Measurements from ENCODE around the gene TBX6. TPM values are rescaled to one million over a fixed set of nuclear protein-coding genes. Genes with fewer than 3 reads are reported as not detected.

Gene TBX6
- total and polyA plus RNA-seq, 2 donors (not counting 3 experiments of a cell fraction or from before 2014, with no cell fraction given): 0.40 to 0.60 TPM

- no peak overlapping the region for H3K4me3 ChIP-seq (replicated peaks in 1 of 3; ENCODE audit: insufficient read depth in 1 of 3, low read depth in 1 of 3, low read length in 3 of 3)
- H3K9me1 ChIP-seq (replicated peaks; ENCODE audit: control insufficient read depth, extremely low read depth, insufficient read depth, low read length): no peaks in the 10 kb centered on the region
- H2AFZ ChIP-seq (ENCODE audit: low read depth, low read length): no peak overlapping the region
- no peaks in the 10 kb centered on the region for H3K4me1 ChIP-seq (ENCODE audit: control insufficient read depth, extremely low read depth, insufficient read depth, low read length)
- H3K27ac ChIP-seq (ENCODE audit: insufficient read depth, low read depth, low read length): no peak overlapping the region
- H3K36me3 ChIP-seq (ENCODE audit: control insufficient read depth in 2 of 2, extremely low read depth in 1 of 2, insufficient read depth in 2 of 2, low read length in 2 of 2): peaks cover 16 to 52% of the 10 kb centered on the region in 2 experiments
- H3K79me2 ChIP-seq (ENCODE audit: control insufficient read depth, insufficient read depth, low read length): no peaks in the 10 kb centered on the region
- no peak overlapping the region for H3K9ac ChIP-seq (replicated peaks; ENCODE audit: extremely low read depth, insufficient read depth, low read length)
- FAIRE-seq (no peak), DNase-seq (ENCODE audit: low read depth, low spot score) (no peak)
- ChIA-PET CTCF (interaction anchor here (1.1 to 2.5 kb wide), 3 partner anchors 22 to 295 kb away, joined by 3 to 9 read pairs (median 5); no protein-coding TSS in a partner anchor), POLR2A (interaction anchor here (0.6 kb wide), 1 partner anchor 291 kb away, joined by 4 read pairs; no protein-coding TSS in a partner anchor)
- H3K9me3 ChIP-seq (replicated peaks; ENCODE audit: control insufficient read depth, insufficient read depth, low read length): no peaks in the 10 kb centered on the region
- no peak overlapping the region for H3K4me2 ChIP-seq (ENCODE audit: insufficient read depth, low read length)
- dilution Hi-C loops (cut with MboI; ENCODE audit: extremely low pct_ligation_motif_present, low sequenced_read_pairs): no loop called here
- no peaks in the 10 kb centered on the region for H4K20me1 ChIP-seq (replicated peaks; ENCODE audit: control insufficient read depth, extremely low read depth, insufficient read depth, low read length)
- intact Hi-C loops (cut with micrococcal nuclease): no loop called here
- H3K27me3 ChIP-seq (ENCODE audit: control insufficient read depth in 2 of 2, insufficient read depth in 2 of 2, low read length in 2 of 2): no peaks in the 10 kb centered on the region
- TF ChIP-seq MYC (IDR thresholded peaks at IDR 0.05; ENCODE audit: low read depth, low read length) (no peak), JUN (IDR thresholded peaks at IDR 0.05; ENCODE audit: borderline replicate concordance, insufficient read depth, insufficient read length, low read depth) (no peak), GATA2 (IDR thresholded peaks at IDR 0.05; ENCODE audit: insufficient read depth, insufficient read length, low read depth, low read length) (no peak), POLR2A (IDR thresholded peaks at IDR 0.05; ENCODE audit: low read depth, low read length) (no peak), MAX (IDR thresholded peaks at IDR 0.05; ENCODE audit: insufficient read depth, insufficient read length) (no peak), CTCF (IDR thresholded peaks at IDR 0.05; ENCODE audit: extremely low read depth in 1 of 2, insufficient read depth in 1 of 2, low read depth in 1 of 2, low read length in 2 of 2) (no peak), FOS (IDR thresholded peaks at IDR 0.05; ENCODE audit: borderline replicate concordance, insufficient read depth, low read length) (no peak), POLR2AphosphoS5 (IDR thresholded peaks at IDR 0.05; ENCODE audit: insufficient read depth, low read depth, low read length) (no peak), EZH2 (IDR thresholded peaks at IDR 0.05; ENCODE audit: borderline replicate concordance, low read depth, low read length, severe bottlenecking) (no peak)
- BruUV-seq (replicated peaks): no TSS peak
Observed at GRCh38 chr16:30114411-30114810, 22.7 kb upstream of the TBX6 start.
